ENCODE measurements around the gene NINJ1. TPM values are rescaled to one million over a fixed set of nuclear protein-coding genes. Genes with fewer than 3 reads are reported as not detected.

The NINJ1 gene
- total and polyA plus RNA-seq, 2 donors (not counting 3 experiments of a cell fraction or from before 2014, with no cell fraction given): 31.5 to 57.7 TPM

DNA sequence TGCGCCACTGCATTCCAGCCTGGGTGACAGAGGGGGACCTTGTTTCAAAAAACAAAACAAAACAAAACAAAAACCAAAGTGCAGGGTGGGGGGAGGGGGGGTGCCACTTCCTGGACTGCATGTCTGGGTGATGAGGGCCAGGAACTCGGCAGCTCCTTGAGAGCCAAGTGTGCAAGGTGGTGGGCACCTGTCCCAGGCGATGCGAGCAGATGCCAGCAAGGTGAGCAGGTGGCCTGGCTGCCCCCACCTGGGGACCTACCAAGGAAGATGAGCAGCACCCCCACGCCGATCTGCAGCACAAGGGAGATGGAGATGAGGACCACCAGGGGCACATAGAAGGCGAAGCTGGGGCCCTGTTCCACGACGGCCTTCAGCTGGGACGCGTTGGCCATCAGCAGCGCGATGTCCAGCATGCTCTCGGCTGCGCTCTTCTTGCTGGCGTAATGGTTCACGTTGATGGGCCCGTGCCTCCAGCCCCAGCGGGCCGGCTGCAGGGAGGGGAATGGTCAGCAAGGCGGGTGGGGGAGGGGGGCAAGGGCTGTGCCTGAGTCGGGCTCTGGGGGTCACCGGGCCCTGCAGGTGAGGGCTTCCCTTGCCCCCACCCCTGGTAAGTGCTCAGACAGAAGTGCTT, 7.8 kb downstream of the NINJ1 start:
- BruUV-seq (replicated peaks): no TSS peak
- no peaks in the 10 kb centered on the region for H4K20me1 ChIP-seq (replicated peaks; ENCODE audit: control insufficient read depth, extremely low read depth, insufficient read depth, low read length)
- H3K4me3 ChIP-seq (replicated peaks in 1 of 3; ENCODE audit: insufficient read depth in 1 of 3, low read depth in 1 of 3, low read length in 3 of 3): no peak overlapping the region
- FAIRE-seq (no peak), DNase-seq (ENCODE audit: low read depth, low spot score) (no peak)
- no peaks in the 10 kb centered on the region for H3K27me3 ChIP-seq (ENCODE audit: control insufficient read depth in 2 of 2, insufficient read depth in 2 of 2, low read length in 2 of 2)
- H3K9me3 ChIP-seq (replicated peaks; ENCODE audit: control insufficient read depth, insufficient read depth, low read length): no peaks in the 10 kb centered on the region
- CTCF ChIA-PET: interaction anchor here (0.8 to 5.7 kb wide), 4 partner anchors 17 to 123 kb away, joined by 3 to 52 read pairs (median 3); no protein-coding TSS in a partner anchor
- no peak overlapping the region for H2AFZ ChIP-seq (ENCODE audit: low read depth, low read length)
- H3K36me3 ChIP-seq (ENCODE audit: control insufficient read depth in 2 of 2, extremely low read depth in 1 of 2, insufficient read depth in 2 of 2, low read length in 2 of 2): peaks cover 0 to 15% of the 10 kb centered on the region in 2 experiments
- intact Hi-C loops (cut with micrococcal nuclease): no loop called here
- H3K9ac ChIP-seq (replicated peaks; ENCODE audit: extremely low read depth, insufficient read depth, low read length): no peak overlapping the region
- POLR2A ChIA-PET: interaction anchor here (0.5 kb wide), 1 partner anchor 137 kb away, joined by 4 read pairs; no protein-coding TSS in a partner anchor
- dilution Hi-C loops (cut with MboI; ENCODE audit: extremely low pct_ligation_motif_present, low sequenced_read_pairs): no loop called here
- TF ChIP-seq GATA2 (IDR thresholded peaks at IDR 0.05; ENCODE audit: insufficient read depth, insufficient read length, low read depth, low read length) (no peak), FOS (IDR thresholded peaks at IDR 0.05; ENCODE audit: borderline replicate concordance, insufficient read depth, low read length) (no peak), EZH2 (IDR thresholded peaks at IDR 0.05; ENCODE audit: borderline replicate concordance, low read depth, low read length, severe bottlenecking) (no peak), MYC (IDR thresholded peaks at IDR 0.05; ENCODE audit: low read depth, low read length) (no peak), POLR2A (IDR thresholded peaks at IDR 0.05; ENCODE audit: low read depth, low read length) (no peak)
- H3K27ac ChIP-seq (ENCODE audit: insufficient read depth, low read depth, low read length): no peak overlapping the region
- peaks cover 44% of the 10 kb centered on the region for H3K4me1 ChIP-seq (ENCODE audit: control insufficient read depth, extremely low read depth, insufficient read depth, low read length)
- no peak overlapping the region for H3K4me2 ChIP-seq (ENCODE audit: insufficient read depth, low read length)
- H3K9me1 ChIP-seq (replicated peaks; ENCODE audit: control insufficient read depth, extremely low read depth, insufficient read depth, low read length): no peaks in the 10 kb centered on the region
- peaks cover 5% of the 10 kb centered on the region for H3K79me2 ChIP-seq (ENCODE audit: control insufficient read depth, insufficient read depth, low read length)

DNA sequence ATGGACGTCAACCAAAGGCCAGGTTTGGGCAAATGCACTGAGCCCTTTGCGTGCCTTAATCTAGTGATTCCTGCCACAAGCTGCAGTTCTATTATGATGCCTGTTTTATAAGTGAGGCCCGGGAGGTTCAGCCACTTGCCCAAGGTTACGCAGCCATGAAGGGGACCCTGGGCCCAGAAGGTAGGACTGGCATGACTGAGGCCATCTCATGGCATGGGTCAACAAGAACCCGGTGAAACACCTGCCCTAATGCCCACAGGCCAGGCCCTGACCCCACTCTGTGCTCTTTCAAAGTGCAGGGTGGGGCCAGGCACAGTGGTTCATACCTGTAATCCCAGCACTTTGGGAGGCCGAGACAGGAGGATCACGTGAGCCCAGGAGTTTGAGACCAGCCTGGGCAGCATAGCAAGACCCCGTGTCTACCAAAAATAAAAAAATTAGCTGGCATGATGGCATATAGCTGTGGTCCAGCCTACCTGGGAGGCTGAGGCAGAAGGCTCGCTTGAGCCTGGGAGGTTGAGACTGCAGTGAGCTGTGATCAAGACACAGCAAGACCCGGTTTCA, 8.6 kb downstream of the NINJ1 start:
- FAIRE-seq (no peak), DNase-seq (ENCODE audit: low read depth, low spot score) (no peak)
- BruUV-seq (replicated peaks): no TSS peak
- H3K4me2 ChIP-seq (ENCODE audit: insufficient read depth, low read length): no peak overlapping the region
- H3K9me3 ChIP-seq (replicated peaks; ENCODE audit: control insufficient read depth, insufficient read depth, low read length): no peaks in the 10 kb centered on the region
- no peaks in the 10 kb centered on the region for H4K20me1 ChIP-seq (replicated peaks; ENCODE audit: control insufficient read depth, extremely low read depth, insufficient read depth, low read length)
- peaks cover 5% of the 10 kb centered on the region for H3K79me2 ChIP-seq (ENCODE audit: control insufficient read depth, insufficient read depth, low read length)
- ChIA-PET POLR2A (no interaction called here), CTCF (interaction anchor here (0.8 to 1.7 kb wide), 3 partner anchors 17 to 122 kb away, joined by 3 to 4 read pairs (median 3); no protein-coding TSS in a partner anchor)
- H2AFZ ChIP-seq (ENCODE audit: low read depth, low read length): no peak overlapping the region
- H3K9me1 ChIP-seq (replicated peaks; ENCODE audit: control insufficient read depth, extremely low read depth, insufficient read depth, low read length): no peaks in the 10 kb centered on the region
- H3K4me3 ChIP-seq (replicated peaks in 1 of 3; ENCODE audit: insufficient read depth in 1 of 3, low read depth in 1 of 3, low read length in 3 of 3): no peak overlapping the region
- peaks cover 37% of the 10 kb centered on the region for H3K4me1 ChIP-seq (ENCODE audit: control insufficient read depth, extremely low read depth, insufficient read depth, low read length)
- no peak overlapping the region for H3K27ac ChIP-seq (ENCODE audit: insufficient read depth, low read depth, low read length)
- no peaks in the 10 kb centered on the region for H3K27me3 ChIP-seq (ENCODE audit: control insufficient read depth in 2 of 2, insufficient read depth in 2 of 2, low read length in 2 of 2)
- dilution Hi-C loops (cut with MboI; ENCODE audit: extremely low pct_ligation_motif_present, low sequenced_read_pairs) (no loop called here), intact Hi-C loops (cut with micrococcal nuclease) (no loop called here)
- TF ChIP-seq POLR2A (IDR thresholded peaks at IDR 0.05; ENCODE audit: low read depth, low read length): no peak
- no peak for TF ChIP-seq POLR2AphosphoS5 (IDR thresholded peaks at IDR 0.05; ENCODE audit: insufficient read depth, low read depth, low read length)
- TF ChIP-seq EZH2 (IDR thresholded peaks at IDR 0.05; ENCODE audit: borderline replicate concordance, low read depth, low read length, severe bottlenecking): no peak
- TF ChIP-seq, protein P1, sequence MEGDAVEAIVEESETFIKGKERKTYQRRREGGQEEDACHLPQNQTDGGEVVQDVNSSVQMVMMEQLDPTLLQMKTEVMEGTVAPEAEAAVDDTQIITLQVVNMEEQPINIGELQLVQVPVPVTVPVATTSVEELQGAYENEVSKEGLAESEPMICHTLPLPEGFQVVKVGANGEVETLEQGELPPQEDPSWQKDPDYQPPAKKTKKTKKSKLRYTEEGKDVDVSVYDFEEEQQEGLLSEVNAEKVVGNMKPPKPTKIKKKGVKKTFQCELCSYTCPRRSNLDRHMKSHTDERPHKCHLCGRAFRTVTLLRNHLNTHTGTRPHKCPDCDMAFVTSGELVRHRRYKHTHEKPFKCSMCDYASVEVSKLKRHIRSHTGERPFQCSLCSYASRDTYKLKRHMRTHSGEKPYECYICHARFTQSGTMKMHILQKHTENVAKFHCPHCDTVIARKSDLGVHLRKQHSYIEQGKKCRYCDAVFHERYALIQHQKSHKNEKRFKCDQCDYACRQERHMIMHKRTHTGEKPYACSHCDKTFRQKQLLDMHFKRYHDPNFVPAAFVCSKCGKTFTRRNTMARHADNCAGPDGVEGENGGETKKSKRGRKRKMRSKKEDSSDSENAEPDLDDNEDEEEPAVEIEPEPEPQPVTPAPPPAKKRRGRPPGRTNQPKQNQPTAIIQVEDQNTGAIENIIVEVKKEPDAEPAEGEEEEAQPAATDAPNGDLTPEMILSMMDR (IDR thresholded peaks at IDR 0.05; ENCODE audit: extremely low read depth in 1 of 2, insufficient read depth in 1 of 2, low read depth in 1 of 2, low read length in 2 of 2): no peak
- no peak for TF ChIP-seq FOS (IDR thresholded peaks at IDR 0.05; ENCODE audit: borderline replicate concordance, insufficient read depth, low read length)
- no peak for TF ChIP-seq GATA2 (IDR thresholded peaks at IDR 0.05; ENCODE audit: insufficient read depth, insufficient read length, low read depth, low read length)
- TF ChIP-seq, protein P2, sequence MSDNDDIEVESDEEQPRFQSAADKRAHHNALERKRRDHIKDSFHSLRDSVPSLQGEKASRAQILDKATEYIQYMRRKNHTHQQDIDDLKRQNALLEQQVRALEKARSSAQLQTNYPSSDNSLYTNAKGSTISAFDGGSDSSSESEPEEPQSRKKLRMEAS (IDR thresholded peaks at IDR 0.05; ENCODE audit: insufficient read depth, insufficient read length): no peak
- TF ChIP-seq MYC (IDR thresholded peaks at IDR 0.05; ENCODE audit: low read depth, low read length): no peak
- TF ChIP-seq JUN (IDR thresholded peaks at IDR 0.05; ENCODE audit: borderline replicate concordance, insufficient read depth, insufficient read length, low read depth): no peak
- H3K9ac ChIP-seq (replicated peaks; ENCODE audit: extremely low read depth, insufficient read depth, low read length): no peak overlapping the region
- peaks cover 0 to 15% of the 10 kb centered on the region in 2 experiments for H3K36me3 ChIP-seq (ENCODE audit: control insufficient read depth in 2 of 2, extremely low read depth in 1 of 2, insufficient read depth in 2 of 2, low read length in 2 of 2)
